ENCODE data around the gene CLASP1. TPM values are rescaled to one million over a fixed set of nuclear protein-coding genes. Genes with fewer than 3 reads are reported as not detected.

CLASP1 gene
- total RNA-seq, 1 donor from 2014 or later, result 60.1 TPM

DNA sequence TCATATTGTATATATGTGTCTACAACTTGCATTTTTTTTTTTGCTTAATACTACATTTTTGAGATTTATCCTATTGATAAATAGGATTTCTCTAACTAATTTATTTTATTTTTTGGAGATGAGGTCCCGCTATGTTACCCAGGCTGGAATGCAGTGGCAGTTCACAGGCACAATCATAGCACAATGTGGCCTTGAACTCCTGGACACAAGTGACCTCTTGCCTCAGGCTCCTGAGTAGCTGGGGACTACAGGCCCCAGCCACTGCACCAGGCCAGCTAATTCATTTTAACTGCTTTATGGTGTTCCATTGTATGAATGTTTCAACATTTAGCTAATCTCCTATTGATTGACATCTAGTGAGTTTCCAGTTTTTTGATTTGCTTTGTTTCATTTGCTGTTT, 16.8 kb upstream of the CLASP1 start:
- intact Hi-C loops (cut with micrococcal nuclease), result no loop called here

DNA sequence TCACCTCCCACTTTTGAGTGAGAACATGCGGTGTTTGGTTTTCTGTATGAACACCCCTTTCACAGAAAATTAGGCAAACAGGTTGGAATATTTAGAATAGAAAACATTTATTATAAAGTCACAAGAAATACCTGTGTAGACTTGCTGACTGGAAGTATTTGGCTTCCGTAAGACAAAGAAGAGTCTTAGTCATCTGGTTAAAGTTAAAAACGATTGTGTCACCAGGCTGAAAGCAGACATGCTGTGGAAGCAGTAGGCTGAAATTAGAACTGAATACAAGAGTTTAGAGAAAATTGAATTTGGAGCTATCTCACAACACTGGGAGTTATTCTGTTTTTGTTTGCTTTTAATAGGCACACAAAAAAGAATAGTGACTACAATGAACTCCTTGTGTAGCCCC, 16.2 kb upstream of the CLASP1 start:
- Histone ChIP-seq H3K36me3 (no peaks in the 10 kb centered on the region), H3K4me3 (no peak overlapping the region), H3K27me3 (ENCODE audit: low read depth) (no peaks in the 10 kb centered on the region), H3K9me3 (replicated peaks) (no peaks in the 10 kb centered on the region), H3K27ac (replicated peaks) (peak overlapping the region; percentile 60), H3K4me1 (peaks cover 36% of the 10 kb centered on the region)
- DNase-seq, result no peak
- intact Hi-C loops (cut with micrococcal nuclease), result no loop called here
- no peak for TF ChIP-seq CTCF (IDR thresholded peaks at IDR 0.05; ENCODE audit: borderline replicate concordance)

More for the DNA sequence above, 16.8 kb upstream of the CLASP1 start:
- no peaks in the 10 kb centered on the region for H3K9me3 ChIP-seq (replicated peaks)
- no peaks in the 10 kb centered on the region for H3K27me3 ChIP-seq (ENCODE audit: low read depth)
- no peak overlapping the region for H3K4me3 ChIP-seq
- TF ChIP-seq CTCF (IDR thresholded peaks at IDR 0.05; ENCODE audit: borderline replicate concordance), result no peak
- DNase-seq, result no peak
- peak overlapping the region; percentile 60 for H3K27ac ChIP-seq (replicated peaks)
- H3K36me3 ChIP-seq, result no peaks in the 10 kb centered on the region
- peaks cover 36% of the 10 kb centered on the region for H3K4me1 ChIP-seq

DNA sequence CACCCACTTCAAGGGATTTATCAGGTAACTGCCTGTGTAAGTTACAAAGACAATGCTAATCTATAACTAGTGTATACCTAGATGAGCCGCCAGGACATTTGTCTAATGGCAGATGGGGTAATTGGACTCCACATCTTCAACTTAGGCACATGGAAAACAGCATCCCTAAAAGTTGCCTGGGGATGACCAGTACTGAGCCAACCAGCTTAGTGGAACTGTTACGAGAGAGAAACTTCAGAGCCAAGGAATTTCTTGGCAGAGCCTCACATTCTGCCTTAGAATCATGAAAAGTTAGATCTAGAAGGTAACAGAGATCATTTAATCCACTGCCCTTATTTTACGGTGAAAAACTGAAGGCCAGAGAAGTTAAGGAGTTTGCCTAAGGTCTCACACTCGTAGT, 15.5 kb upstream of the CLASP1 start:
- no peaks in the 10 kb centered on the region for H3K9me3 ChIP-seq (replicated peaks)
- no peaks in the 10 kb centered on the region for H3K36me3 ChIP-seq
- peaks cover 36% of the 10 kb centered on the region for H3K4me1 ChIP-seq
- no peak for TF ChIP-seq CTCF (IDR thresholded peaks at IDR 0.05; ENCODE audit: borderline replicate concordance)
- no peak for DNase-seq
- intact Hi-C loops (cut with micrococcal nuclease), result no loop called here
- H3K27me3 ChIP-seq (ENCODE audit: low read depth), result no peaks in the 10 kb centered on the region
- no peak overlapping the region for H3K4me3 ChIP-seq
- peak overlapping the region; percentile 60 for H3K27ac ChIP-seq (replicated peaks)

DNA sequence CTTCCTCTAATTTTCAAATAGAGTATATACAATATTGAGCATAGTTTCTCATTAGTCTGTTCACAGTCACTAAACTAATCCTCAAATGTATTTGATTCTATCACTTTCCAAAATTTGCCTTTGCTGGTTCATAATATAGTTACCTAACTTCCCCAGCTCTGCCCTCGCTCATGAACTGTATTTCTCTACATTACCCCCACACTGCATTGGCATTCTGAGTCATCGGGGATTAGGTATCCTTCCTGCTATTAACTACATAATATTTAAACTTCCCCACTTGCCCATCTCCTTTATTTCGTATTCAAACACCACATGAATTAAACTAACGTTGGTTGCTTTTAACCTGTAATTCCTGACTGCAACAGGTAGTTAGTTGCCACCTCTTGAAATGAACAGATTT, 14.8 kb upstream of the CLASP1 start:
- no peak for TF ChIP-seq CTCF (IDR thresholded peaks at IDR 0.05; ENCODE audit: borderline replicate concordance)
- Histone ChIP-seq H3K4me3 (no peak overlapping the region), H3K36me3 (no peaks in the 10 kb centered on the region), H3K9me3 (replicated peaks) (no peaks in the 10 kb centered on the region), H3K27ac (replicated peaks) (peak overlapping the region; percentile 52), H3K27me3 (ENCODE audit: low read depth) (no peaks in the 10 kb centered on the region), H3K4me1 (peaks cover 41% of the 10 kb centered on the region)
- intact Hi-C loops (cut with micrococcal nuclease), result no loop called here
- DNase-seq, result no peak

DNA sequence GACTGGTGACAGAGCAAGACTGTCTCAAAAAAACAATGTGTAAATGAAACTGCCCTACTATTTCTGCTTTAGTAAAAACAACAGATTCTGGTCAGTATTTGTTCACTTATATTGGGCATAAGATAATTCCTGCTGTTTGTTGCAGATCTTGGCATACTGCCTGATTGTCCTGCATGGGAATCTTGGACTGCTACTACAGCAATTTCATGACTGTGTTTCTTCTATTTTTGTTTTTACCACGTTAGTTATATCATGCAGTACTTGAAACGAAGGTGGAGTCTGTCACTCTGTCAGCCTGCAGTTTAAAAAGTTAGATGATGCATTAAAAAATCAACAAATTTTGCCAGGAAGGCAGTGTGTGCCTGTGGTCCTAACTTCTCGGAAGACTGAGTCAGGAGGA, 14.2 kb upstream of the CLASP1 start:
- no peaks in the 10 kb centered on the region for H3K36me3 ChIP-seq
- H3K27ac ChIP-seq (replicated peaks), result peak overlapping the region; percentile 52
- H3K4me3 ChIP-seq, result no peak overlapping the region
- no peaks in the 10 kb centered on the region for H3K9me3 ChIP-seq (replicated peaks)
- DNase-seq, result no peak
- peaks cover 43% of the 10 kb centered on the region for H3K4me1 ChIP-seq
- no peaks in the 10 kb centered on the region for H3K27me3 ChIP-seq (ENCODE audit: low read depth)
- intact Hi-C loops (cut with micrococcal nuclease), result no loop called here
- no peak for TF ChIP-seq CTCF (IDR thresholded peaks at IDR 0.05; ENCODE audit: borderline replicate concordance)

GRCh38 chr2:121662656-121663055, 13.4 kb upstream of the CLASP1 start:
- Histone ChIP-seq H3K9me3 (replicated peaks) (no peaks in the 10 kb centered on the region), H3K27me3 (ENCODE audit: low read depth) (no peaks in the 10 kb centered on the region), H3K4me1 (peaks cover 42% of the 10 kb centered on the region), H3K4me3 (no peak overlapping the region), H3K36me3 (no peaks in the 10 kb centered on the region), H3K27ac (replicated peaks) (no peak overlapping the region)
- TF ChIP-seq CTCF (IDR thresholded peaks at IDR 0.05; ENCODE audit: borderline replicate concordance), result no peak
- no peak for DNase-seq
- intact Hi-C loops (cut with micrococcal nuclease), result no loop called here

Data from left ventricle myocardium inferior (tissue), 1 donor.